Measurements from ENCODE around the gene CCL14.
A peak's percentile ranks its signal among the peaks of the same experiment; 100 is the strongest.

Gene CCL14

GRCh38 chr17:35986643-35987042, at the start of gene CCL14:
CCL14 (minus strand) TSS chr17:35986729; CDS start chr17:35986649, 80 bp downstream.
- no peak for TF ChIP-seq CTCF (IDR thresholded peaks at IDR 0.05; ENCODE audit: low read depth, low read length)
- TF ChIP-seq, protein P1, sequence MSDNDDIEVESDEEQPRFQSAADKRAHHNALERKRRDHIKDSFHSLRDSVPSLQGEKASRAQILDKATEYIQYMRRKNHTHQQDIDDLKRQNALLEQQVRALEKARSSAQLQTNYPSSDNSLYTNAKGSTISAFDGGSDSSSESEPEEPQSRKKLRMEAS (IDR thresholded peaks at IDR 0.05; ENCODE audit: low read depth, low read length), result no peak
- no peak for TF ChIP-seq MYC (IDR thresholded peaks at IDR 0.05; ENCODE audit: low read depth, low read length)
- TF ChIP-seq POLR2A (IDR thresholded peaks at IDR 0.05; ENCODE audit: extremely low read depth, insufficient read length), result no peak
- DNase-seq (ENCODE audit: low read depth), result no peak
- H3K4me3 ChIP-seq (ENCODE audit: low read depth, low read length), result no peak within 1 kb of the TSS

- DNase-seq (ENCODE audit: low read depth), result peak; percentile 73
- TF ChIP-seq POLR2A (IDR thresholded peaks at IDR 0.05; ENCODE audit: extremely low read depth, insufficient read length) (no peak), CTCF (IDR thresholded peaks at IDR 0.05; ENCODE audit: low read depth, low read length) (no peak), MYC (IDR thresholded peaks at IDR 0.05; ENCODE audit: low read depth, low read length) (no peak)
- TF ChIP-seq, protein P1 (IDR thresholded peaks at IDR 0.05; ENCODE audit: low read depth, low read length), result no peak
- H3K4me3 ChIP-seq (ENCODE audit: low read depth, low read length), result no peak overlapping the region
Observed at GRCh38 chr17:36036235-36036634, 49.7 kb upstream of the CCL14 start.

DNA sequence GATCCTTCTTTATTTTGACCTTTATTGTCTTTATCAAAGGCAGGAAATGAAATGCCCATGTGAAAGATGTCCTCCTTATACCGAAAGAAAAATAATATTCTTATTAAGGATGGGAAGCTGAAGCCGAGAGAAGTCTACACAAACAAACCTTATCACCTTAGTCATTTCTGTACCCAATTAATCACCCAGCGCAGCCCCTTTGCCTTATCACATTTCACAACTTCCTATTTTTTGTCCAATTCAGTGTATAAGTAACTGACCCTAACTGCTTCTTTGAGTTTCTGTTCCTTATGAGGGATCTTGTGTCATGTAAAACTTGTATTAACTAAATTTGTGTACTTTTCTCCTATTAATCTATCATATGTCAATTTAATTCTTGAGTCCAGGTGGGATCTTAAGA, 47.6 kb upstream of the CCL14 start:
- TF ChIP-seq POLR2A (IDR thresholded peaks at IDR 0.05; ENCODE audit: extremely low read depth, insufficient read length), result no peak
- no peak for TF ChIP-seq MYC (IDR thresholded peaks at IDR 0.05; ENCODE audit: low read depth, low read length)
- TF ChIP-seq, protein P1 (IDR thresholded peaks at IDR 0.05; ENCODE audit: low read depth, low read length), result no peak
- TF ChIP-seq CTCF (IDR thresholded peaks at IDR 0.05; ENCODE audit: low read depth, low read length), result no peak
- DNase-seq (ENCODE audit: low read depth), result peak; percentile 83
- no peak overlapping the region for H3K4me3 ChIP-seq (ENCODE audit: low read depth, low read length)

DNA sequence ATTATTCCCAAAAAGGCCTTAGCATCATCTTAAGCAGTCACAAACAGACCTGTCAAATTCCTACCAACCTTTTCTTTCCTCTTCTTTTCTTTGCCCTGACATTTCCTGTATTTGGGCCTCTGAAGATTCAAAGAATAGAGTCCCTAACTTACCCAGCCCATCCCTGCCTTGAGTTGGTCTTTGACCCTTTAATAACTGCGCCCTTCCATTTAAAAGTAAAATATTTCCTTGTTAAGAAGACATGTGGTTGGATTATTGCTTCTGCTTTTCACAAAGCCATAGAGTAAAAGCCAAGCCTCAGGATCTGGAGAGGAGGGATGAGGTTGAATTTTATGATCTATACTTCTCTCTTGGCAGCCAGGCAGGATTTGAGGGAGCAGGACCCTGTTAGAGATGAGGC, 44.4 kb upstream of the CCL14 start:
- no peak for DNase-seq (ENCODE audit: low read depth)
- TF ChIP-seq, protein P1 (IDR thresholded peaks at IDR 0.05; ENCODE audit: low read depth, low read length), result no peak
- no peak for TF ChIP-seq POLR2A (IDR thresholded peaks at IDR 0.05; ENCODE audit: extremely low read depth, insufficient read length)
- no peak for TF ChIP-seq CTCF (IDR thresholded peaks at IDR 0.05; ENCODE audit: low read depth, low read length)
- no peak for TF ChIP-seq MYC (IDR thresholded peaks at IDR 0.05; ENCODE audit: low read depth, low read length)
- H3K4me3 ChIP-seq (ENCODE audit: low read depth, low read length), result no peak overlapping the region

DNA sequence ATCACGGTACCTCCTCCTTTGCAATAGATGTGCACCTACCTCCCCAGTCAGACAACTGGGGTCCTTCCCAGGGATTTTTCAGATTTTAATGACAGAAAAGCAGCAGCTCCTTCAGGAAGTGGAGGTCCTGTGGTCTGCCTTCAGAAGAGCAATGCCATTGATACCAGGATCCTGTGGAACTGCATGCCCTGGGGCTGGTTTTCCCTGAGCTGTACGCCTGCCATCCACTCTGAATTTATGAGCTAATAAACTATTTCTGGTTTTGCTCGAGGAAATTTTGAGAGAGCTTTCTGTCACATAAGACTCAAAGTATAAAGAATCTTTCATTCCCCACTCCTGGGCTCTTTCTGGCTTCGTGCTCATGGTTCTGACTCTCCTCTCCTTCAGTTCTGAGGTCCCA, 41.2 kb upstream of the CCL14 start:
- TF ChIP-seq, protein P1 (IDR thresholded peaks at IDR 0.05; ENCODE audit: low read depth, low read length), result no peak
- TF ChIP-seq MYC (IDR thresholded peaks at IDR 0.05; ENCODE audit: low read depth, low read length) (no peak), POLR2A (IDR thresholded peaks at IDR 0.05; ENCODE audit: extremely low read depth, insufficient read length) (no peak), CTCF (IDR thresholded peaks at IDR 0.05; ENCODE audit: low read depth, low read length) (no peak)
- H3K4me3 ChIP-seq (ENCODE audit: low read depth, low read length), result no peak overlapping the region
- no peak for DNase-seq (ENCODE audit: low read depth)

Measured in NB4 (cell line).